ENCODE results near the gene KIF5B. TPM values are rescaled to one million over a fixed set of nuclear protein-coding genes. Genes with fewer than 3 reads are reported as not detected.
A peak's percentile ranks its signal among the peaks of the same experiment; 100 is the strongest.
"Not testable (repeated sequence)": the region's sequence is repeated elsewhere in the genome, so short reads cannot be mapped to it uniquely, and the experiment has no call there.

The KIF5B gene
- 138 TPM for total RNA-seq
- long read RNA-seq, full-length matches to known transcripts, result 47 of 139 reads
- long read RNA-seq, partial matches to known transcripts, result 86 of 139 reads
- long read RNA-seq, other reads (novel, unspliced or antisense), result 6 of 139 reads

DNA sequence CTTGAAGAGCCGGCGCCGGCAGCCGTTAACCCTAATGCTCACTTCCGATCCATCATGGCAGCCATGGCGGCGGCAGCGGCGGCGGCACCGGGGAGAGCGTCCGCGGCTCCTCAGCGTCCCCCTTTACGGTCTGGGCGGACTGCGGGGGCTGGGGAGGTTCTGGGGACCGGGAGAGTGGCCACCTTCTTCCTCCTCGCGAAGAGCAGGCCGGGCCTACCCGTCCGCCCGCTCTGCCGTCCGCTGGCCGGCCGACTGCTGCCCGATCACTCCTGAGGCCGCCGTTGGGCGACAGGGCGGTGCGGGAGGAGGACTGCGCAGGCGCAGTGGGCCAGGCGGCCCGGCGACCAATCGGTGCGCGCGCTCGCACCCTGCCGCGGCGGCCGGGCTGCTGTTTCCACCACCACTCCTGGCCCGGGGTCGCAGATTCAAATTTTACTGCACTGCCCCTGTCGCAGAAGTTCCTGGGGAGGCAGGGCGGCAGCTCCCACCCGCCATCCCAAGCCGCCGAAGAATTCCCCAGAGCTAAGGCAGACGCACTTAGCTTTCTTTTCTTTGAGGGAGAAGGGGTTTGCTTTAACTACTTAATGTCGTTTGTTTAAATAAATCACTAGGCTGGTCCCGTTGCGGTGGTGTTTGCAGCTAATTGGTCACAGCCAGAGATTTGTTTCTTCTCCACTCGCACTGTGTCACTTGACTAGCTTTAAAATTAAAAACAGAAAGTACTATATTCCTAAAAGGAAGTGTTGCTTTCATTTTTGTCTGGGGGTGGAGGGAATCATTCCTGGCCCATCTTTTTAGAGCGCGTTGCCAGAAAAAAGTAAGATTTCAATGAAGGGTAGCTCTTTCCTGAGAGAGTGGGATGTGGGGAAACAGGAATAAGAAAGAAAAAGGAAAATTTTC, at the start of gene KIF5B:
Gene KIF5B, minus strand, starts transcription at position 290 of the 900 bp plus-strand sequence. CDS start 452 bp downstream, outside the sequence.
- ATAC-seq (peak; percentile 96), DNase-seq (ENCODE audit: missing footprints) (peak; percentile 96)
- intact Hi-C loops (cut with DNase I), result loop anchor here (5.0 to 10.0 kb wide), 4 partner anchors 91 to 288 kb away; partner anchors contain the start of genes ARHGAP12 and EPC1

- intact Hi-C loops (cut with DNase I), result no loop called here
Measured at GRCh38 chr10:32105782-32106382, 49.7 kb upstream of the KIF5B start.

DNA sequence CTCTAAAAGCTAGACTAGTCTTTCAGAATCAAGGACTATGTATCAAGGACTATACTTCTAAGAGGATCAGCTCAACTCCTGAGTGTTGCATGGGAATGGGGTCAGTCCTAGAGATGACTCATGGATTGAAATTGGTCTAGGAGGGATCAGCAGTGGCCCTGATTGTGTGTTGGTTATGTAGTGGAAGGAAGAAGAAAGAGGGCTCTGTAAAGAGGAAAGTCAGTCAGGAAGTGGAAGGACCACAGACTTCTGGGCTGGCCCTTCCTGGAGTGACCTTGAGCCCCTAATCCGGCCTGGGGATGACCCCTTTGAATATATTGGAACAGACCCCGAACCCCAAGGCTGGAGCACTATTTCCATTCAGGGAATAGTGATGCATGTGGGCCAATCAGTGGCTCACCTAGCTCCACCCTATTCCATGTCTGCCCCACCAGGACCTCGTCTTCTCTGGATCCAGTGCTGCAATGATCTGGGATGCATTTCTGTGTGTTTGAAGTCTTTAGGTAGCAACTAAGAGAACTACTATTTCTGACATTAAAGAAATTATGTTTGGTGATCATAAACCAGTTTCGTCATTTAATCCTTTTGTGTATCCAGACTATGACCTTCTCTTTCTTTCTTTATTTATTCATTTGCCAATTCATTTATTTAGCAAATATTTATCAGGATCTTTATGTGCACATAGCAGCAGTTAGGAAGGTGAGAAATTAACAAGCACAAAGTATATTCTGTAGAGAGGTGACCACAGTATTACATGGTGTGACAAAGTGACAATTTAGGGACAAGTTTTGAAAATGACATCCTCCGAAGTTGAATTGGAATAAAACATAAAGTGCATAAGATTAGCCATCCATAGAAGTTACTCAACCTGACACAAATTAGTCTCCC, 48.6 kb upstream of the KIF5B start:
- DNase-seq (ENCODE audit: missing footprints), result no peak
- intact Hi-C loops (cut with DNase I), result no loop called here

More at GRCh38 chr10:32105782-32106382, 49.7 kb upstream of the KIF5B start:
- no peak for DNase-seq (ENCODE audit: missing footprints)
- no peak for ATAC-seq

DNA sequence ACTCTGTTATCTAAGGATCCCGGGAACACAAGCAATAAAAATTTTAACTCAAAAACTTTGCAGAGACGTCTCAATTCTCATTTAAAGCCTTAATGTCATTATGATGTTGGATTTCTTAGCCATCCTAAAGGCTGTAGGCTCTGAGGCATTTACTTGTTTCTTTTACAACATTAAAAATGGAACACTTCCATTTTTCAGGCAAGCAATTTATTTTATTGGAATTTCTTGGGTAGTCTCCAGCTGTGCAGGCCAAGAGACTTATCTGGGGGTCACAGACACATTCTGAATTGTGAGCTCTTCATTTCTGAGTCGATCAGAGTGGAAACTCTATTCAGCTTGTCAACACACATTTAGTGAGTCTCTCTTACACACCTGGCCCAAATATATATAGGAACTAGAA, 48.0 kb upstream of the KIF5B start:
- intact Hi-C loops (cut with DNase I), result no loop called here
- DNase-seq (ENCODE audit: missing footprints) (no peak), ATAC-seq (no peak)

More for the DNA sequence above, 48.6 kb upstream of the KIF5B start:
- no peak for ATAC-seq

DNA sequence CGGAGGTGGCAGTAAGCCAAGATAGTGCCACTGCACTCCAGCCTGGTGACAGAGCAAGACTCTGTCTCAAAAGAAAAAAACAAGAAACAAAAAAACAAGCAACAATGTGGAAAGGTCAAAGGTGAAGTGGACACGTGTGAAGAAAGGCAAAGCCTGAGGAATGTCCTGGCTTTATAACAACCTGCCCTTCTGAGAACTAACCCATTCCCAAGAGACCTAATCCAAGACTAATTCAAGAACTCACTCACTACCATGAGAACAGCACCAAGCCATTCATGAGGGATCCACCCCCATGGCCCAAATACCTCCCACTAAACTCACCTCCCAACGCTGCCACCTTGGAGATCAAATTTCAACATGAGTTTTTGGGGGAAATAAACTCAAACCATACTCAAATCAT, 47.5 kb upstream of the KIF5B start:
- ATAC-seq (no peak), DNase-seq (ENCODE audit: missing footprints) (no peak)
- intact Hi-C loops (cut with DNase I), result no loop called here

DNA sequence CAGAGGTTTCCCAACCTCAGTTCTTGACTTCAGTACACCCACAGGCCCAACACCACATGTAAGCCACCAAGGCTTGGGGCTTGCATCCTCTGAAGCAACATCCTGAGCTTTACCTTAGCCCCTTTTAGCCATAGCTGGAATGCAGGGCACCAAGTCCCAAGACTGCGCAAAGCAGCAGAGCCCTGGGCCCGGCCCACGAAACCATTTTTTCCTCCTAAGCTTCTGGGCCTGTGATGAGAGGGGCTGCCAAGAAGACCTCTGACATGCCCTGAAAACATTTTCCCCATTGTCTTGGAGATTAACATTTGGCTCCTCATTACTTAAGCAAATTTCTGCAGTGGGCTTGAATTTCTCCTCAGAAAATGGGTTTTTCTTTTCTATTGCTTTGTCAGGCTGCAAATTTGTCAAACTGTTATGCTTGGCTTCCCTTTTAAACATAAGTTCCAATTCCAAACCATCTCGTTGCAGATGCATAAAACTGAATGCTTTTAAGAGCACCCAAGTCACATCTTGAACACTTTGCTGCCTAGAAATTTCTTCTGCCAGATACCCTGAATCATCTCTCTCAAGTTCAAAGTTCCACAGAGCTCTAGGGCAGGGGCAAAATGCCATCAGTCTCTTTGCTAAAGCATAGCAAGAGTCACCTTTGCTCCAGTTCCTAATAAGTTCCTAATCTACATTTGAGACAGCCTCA, 42.5 kb upstream of the KIF5B start:
- intact Hi-C loops (cut with DNase I); ATAC-seq; DNase-seq (ENCODE audit: missing footprints): not testable (repeated sequence)

DNA sequence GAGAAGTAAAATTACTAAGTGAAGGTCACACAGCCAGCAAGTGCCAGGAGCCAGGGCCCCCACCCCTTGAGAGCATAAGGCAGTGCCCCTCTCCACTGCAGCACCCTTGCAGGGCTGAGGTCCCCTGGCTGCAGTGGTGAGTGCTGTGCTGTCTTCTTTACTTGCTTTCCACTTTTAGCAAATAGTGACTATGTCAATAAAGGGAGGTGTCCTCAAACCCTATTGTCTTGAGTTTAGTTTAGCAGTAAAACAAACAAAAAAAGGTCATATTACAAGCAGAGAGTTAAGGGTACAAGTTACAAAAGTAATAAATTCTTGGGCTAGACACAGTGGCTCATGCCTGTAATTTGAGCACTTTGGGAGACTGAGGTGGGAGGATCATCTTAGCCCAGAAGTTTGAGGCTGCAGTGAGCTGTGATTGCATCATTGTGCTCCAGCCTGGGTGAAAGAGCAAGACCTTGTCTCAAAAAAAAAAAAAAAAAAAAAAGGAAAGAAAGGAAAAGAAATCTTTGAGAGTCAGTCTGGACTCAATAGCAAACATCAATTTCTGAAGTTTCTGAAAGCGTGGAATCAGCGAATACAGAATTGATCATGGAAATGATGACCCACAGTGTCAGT, 39.0 kb upstream of the KIF5B start:
- intact Hi-C loops (cut with DNase I), result no loop called here
- ATAC-seq, result no peak
- no peak for DNase-seq (ENCODE audit: missing footprints)

DNA sequence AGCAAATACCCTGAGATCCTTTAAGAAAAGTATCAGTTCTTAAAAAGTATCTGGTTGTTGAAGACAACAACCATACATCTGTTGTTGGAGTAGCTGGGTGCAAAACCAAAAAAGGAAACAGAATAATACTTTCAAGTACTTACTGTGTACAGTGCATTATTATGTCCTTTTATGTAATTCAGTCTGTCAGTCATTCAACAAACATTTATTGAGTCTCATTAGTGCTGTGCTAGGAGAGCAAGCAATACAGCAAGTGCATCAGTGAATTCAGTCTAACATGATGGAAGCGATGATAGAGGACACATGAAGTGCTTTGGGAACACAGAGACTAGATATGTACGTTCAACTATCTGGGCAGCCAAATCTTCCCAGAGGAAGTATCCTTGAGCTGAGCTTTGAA, 37.4 kb upstream of the KIF5B start:
- DNase-seq (ENCODE audit: missing footprints), result no peak
- intact Hi-C loops (cut with DNase I), result no loop called here
- no peak for ATAC-seq

GRCh38 chr10:32091046-32091445, 34.8 kb upstream of the KIF5B start:
- intact Hi-C loops (cut with DNase I), result no loop called here
- DNase-seq (ENCODE audit: missing footprints), result no peak
- ATAC-seq, result no peak

GRCh38 chr10:32084185-32084851, 28.1 kb upstream of the KIF5B start:
- intact Hi-C loops (cut with DNase I), result no loop called here
- ATAC-seq, result no peak
- DNase-seq (ENCODE audit: missing footprints), result no peak

DNA sequence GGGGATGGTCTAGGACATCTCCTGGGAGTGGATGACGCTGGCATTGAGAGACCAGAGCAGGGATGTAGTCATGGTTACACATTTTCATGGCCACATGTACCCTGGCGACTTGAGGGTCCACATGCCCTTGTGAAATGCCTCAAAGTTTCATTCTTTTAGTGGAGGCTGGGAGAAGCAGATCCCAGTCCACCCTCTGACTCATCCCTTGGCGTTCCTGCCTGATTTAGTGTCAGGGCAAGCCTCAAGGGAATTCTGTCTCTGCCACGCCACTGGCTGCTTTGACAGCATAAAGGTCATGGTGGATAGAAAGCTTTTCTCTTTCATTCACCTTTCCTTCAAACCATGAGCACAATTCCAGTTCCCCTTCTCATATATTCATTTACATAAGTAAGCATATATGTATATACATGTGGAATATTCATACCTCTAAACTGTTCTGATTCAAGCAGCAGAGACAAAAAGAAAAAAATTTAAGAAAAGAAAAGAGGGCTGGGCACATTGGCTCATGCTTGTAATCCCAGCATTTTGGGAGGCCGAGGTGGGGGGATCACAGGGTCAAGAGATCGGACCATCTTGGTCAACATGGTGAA, 21.8 kb upstream of the KIF5B start:
- intact Hi-C loops (cut with DNase I), result no loop called here
- no peak for DNase-seq (ENCODE audit: missing footprints)
- ATAC-seq, result peak; percentile 70

GRCh38 chr10:32073659-32074058, 17.4 kb upstream of the KIF5B start:
- DNase-seq (ENCODE audit: missing footprints), result no peak
- ATAC-seq, result no peak
- intact Hi-C loops (cut with DNase I), result no loop called here

DNA sequence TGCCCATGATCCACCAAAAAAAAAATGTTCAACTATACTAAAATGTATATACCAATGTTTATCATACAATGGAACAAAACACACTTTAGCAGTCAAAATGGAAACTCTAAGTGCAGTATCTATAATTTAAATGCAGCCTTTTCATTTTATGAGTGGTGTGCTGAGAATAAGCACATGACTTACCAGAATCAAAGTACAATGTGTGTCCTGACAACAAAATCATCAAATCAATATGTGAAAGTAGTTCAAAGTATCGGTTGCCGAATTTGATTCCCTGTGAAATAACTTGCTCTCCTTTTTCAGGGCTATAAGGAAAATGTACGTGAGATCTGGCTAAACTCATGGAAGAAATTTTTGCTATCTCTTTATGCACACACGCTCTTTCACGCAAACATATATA, 16.9 kb upstream of the KIF5B start:
- DNase-seq (ENCODE audit: missing footprints), result no peak
- intact Hi-C loops (cut with DNase I), result no loop called here

GRCh38 chr10:32072025-32072800, 16.0 kb upstream of the KIF5B start:
- ATAC-seq (no peak), DNase-seq (ENCODE audit: missing footprints) (no peak)
- intact Hi-C loops (cut with DNase I), result no loop called here

More for the DNA sequence above, 16.9 kb upstream of the KIF5B start:
- ATAC-seq, result no peak

DNA sequence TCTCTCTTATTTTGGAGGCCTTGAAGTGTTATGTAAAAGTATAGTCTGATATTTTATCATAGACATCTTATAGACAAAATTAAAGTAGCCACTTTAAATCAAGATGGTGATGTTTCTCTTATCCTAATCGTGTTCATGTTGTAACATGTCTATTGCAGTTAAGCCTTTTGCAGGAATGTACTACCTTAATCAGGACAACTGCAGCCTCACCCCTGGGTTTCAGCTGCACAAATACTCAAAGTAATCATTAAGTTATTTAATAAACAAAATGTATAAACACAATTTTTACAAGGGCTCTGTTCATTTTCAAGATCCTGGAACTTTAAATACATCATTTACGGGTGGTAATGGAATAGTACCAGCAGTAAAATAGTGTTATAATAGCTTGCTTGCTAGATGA, 14.4 kb upstream of the KIF5B start:
- ATAC-seq (no peak), DNase-seq (ENCODE audit: missing footprints) (no peak)
- intact Hi-C loops (cut with DNase I), result no loop called here

- DNase-seq (ENCODE audit: missing footprints) (no peak), ATAC-seq (peak; percentile 76)
- intact Hi-C loops (cut with DNase I), result no loop called here
Measured at GRCh38 chr10:32068569-32068968, 12.3 kb upstream of the KIF5B start.

Measured in Right ventricle myocardium inferior (tissue), 1 donor.